OCI-LY7 (cell line): ENCODE results near the gene HPDL.

Experiments used
- EZH2phosphoT487 ChIP-seq: fragments of 200-600 bp; sonication (generic); IDR thresholded peaks from 2 replicates; pipeline ENCODE4 v1.6.1; 2018; ENCODE audit warnings: low read depth, borderline replicate concordance, mild to moderate bottlenecking, mixed run types, antibody characterized with exemption, low read length, moderate library complexity, mixed read lengths
- TF ChIP-seq, protein P1 (sequence below): fragments of 200-600 bp; sonication (generic); conservative IDR thresholded peaks from 2 replicates; pipeline ENCODE4 v1.5.1; 2014; ENCODE audit warnings: mild to moderate bottlenecking, antibody characterized with exemption, low read length, moderate library complexity, mixed read lengths

DNA sequence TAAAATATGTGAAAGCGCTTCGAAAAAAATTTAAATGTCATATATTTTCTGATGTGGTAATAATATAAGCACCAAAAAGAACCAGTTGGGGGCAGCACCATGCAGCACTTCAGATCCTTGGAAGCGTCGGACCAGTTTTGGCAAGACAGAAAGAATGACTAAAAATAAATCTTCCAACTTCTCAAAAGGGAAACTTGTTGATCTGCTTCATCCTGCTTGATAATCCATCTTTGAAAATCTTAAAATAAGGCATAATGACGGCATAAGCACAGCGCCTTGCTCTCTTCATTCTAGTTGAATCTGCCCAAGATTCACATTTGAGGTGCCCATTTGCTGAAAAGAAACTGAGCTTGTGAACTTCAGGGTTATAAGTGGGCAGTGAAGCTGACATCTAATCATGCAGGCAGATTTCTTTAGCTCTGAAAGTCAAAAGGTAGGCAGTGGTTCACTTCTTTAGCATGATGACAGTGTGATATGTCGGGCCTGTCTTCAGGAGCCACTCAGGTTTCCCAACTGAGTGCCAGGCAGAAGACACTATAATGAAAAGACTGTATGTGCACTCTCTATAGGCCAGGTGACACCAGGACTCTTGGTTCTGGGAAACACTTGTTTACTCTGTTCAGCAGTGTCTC lies 33.3 kb downstream of the HPDL start:
- TF ChIP-seq, protein P1, sequence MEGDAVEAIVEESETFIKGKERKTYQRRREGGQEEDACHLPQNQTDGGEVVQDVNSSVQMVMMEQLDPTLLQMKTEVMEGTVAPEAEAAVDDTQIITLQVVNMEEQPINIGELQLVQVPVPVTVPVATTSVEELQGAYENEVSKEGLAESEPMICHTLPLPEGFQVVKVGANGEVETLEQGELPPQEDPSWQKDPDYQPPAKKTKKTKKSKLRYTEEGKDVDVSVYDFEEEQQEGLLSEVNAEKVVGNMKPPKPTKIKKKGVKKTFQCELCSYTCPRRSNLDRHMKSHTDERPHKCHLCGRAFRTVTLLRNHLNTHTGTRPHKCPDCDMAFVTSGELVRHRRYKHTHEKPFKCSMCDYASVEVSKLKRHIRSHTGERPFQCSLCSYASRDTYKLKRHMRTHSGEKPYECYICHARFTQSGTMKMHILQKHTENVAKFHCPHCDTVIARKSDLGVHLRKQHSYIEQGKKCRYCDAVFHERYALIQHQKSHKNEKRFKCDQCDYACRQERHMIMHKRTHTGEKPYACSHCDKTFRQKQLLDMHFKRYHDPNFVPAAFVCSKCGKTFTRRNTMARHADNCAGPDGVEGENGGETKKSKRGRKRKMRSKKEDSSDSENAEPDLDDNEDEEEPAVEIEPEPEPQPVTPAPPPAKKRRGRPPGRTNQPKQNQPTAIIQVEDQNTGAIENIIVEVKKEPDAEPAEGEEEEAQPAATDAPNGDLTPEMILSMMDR: peak; percentile 93
- no peak for TF ChIP-seq EZH2phosphoT487
